DOHH2 (cell line): ENCODE data around the gene EXOC6B.

Experiments used
- EZH2phosphoT487 ChIP-seq: fragments of 200-600 bp; sonication (generic); IDR thresholded peaks from 2 replicates; pipeline ENCODE4 v1.6.1; 2017; ENCODE audit warnings: borderline replicate concordance, mild to moderate bottlenecking, antibody characterized with exemption, low read length, moderate library complexity, mixed read lengths
- TF ChIP-seq, protein P1 (sequence below): fragments of 200-600 bp; sonication (generic); IDR thresholded peaks from one replicate; pipeline ENCODE4 v1.5.1; 2014; ENCODE audit warnings: antibody characterized with exemption, mild to moderate bottlenecking, low read depth, low read length; ENCODE audit not compliant: poor library complexity, severe bottlenecking

DNA sequence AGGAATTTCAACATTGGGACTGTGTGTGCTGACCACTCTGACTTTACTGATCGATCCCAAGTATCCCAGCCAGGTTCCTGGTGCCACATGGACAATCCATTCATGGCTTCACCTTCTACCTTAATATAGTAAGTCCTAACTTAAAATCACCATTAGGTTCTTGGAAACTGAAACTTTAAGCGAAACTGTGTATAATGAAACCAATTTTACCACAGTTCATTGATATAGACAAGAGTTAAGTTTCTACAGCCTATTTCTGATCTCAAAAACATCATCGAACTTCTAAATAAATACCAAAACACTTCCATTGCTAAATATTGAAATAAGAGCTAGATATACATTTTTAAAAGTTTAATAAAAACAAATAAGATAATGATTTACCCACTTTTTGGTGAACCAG lies 4.4 kb upstream of the EXOC6B start:
- TF ChIP-seq, protein P1, sequence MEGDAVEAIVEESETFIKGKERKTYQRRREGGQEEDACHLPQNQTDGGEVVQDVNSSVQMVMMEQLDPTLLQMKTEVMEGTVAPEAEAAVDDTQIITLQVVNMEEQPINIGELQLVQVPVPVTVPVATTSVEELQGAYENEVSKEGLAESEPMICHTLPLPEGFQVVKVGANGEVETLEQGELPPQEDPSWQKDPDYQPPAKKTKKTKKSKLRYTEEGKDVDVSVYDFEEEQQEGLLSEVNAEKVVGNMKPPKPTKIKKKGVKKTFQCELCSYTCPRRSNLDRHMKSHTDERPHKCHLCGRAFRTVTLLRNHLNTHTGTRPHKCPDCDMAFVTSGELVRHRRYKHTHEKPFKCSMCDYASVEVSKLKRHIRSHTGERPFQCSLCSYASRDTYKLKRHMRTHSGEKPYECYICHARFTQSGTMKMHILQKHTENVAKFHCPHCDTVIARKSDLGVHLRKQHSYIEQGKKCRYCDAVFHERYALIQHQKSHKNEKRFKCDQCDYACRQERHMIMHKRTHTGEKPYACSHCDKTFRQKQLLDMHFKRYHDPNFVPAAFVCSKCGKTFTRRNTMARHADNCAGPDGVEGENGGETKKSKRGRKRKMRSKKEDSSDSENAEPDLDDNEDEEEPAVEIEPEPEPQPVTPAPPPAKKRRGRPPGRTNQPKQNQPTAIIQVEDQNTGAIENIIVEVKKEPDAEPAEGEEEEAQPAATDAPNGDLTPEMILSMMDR, result no peak
- TF ChIP-seq EZH2phosphoT487, result no peak
